ENCODE results near the gene KCNH6. TPM values are rescaled to one million over a fixed set of nuclear protein-coding genes. Genes with fewer than 3 reads are reported as not detected.

Gene KCNH6
- total RNA-seq, 1 donor from 2014 or later = not detected

GRCh38 chr17:63579633-63580032, 56.5 kb downstream of the KCNH6 start:
- Histone ChIP-seq H3K4me3 (no peak overlapping the region), H3K36me3 (peaks cover 0 to 45% of the 10 kb centered on the region in 2 donors)
- intact Hi-C loops (cut with DNase I) = no loop called here

DNA sequence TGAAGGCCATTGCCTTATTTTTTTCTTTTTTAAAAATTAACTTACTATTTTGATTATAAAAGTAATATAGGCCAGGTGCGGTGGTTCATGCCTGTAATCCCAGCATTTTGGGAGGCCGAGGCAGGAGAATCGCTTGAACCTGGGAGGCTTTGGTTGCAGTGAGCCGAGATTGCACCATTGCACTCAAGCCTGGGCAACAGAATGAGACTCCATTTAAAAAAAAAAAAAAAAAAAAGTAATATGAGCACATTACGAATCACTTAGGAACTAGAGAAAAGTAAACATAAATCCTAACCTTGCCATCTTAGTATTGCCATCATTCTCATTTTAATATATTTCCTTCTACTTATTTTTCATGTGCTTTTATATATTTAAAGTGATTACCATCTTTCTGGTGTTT, 64.6 kb downstream of the KCNH6 start:
- Histone ChIP-seq H3K4me3 (no peak overlapping the region), H3K36me3 (peaks cover 0 to 66% of the 10 kb centered on the region in 2 donors), H3K27me3 (no peaks in the 10 kb centered on the region), H3K4me1 (no peaks in the 10 kb centered on the region), H3K27ac (no peak overlapping the region), H3K9me3 (no peaks in the 10 kb centered on the region)
- intact Hi-C loops (cut with DNase I) = no loop called here
- no peak for TF ChIP-seq POLR2AphosphoS5 (IDR thresholded peaks at IDR 0.05; ENCODE audit: insufficient read depth in 1 of 2, low read depth in 1 of 2)
- TF ChIP-seq CTCF (IDR thresholded peaks at IDR 0.05) = no peak
- TF ChIP-seq POLR2A (IDR thresholded peaks at IDR 0.05) = no peak
- no peak for DNase-seq (ENCODE audit: extremely low spot score in 2 of 2)

More at GRCh38 chr17:63579633-63580032, 56.5 kb downstream of the KCNH6 start:
- Histone ChIP-seq H3K4me1 (peaks cover 8% of the 10 kb centered on the region), H3K9me3 (no peaks in the 10 kb centered on the region), H3K27me3 (no peaks in the 10 kb centered on the region), H3K27ac (no peak overlapping the region)
- DNase-seq (ENCODE audit: extremely low spot score in 2 of 2) = no peak
- TF ChIP-seq POLR2A (IDR thresholded peaks at IDR 0.05) = no peak
- TF ChIP-seq CTCF (IDR thresholded peaks at IDR 0.05) = no peak
- TF ChIP-seq POLR2AphosphoS5 (IDR thresholded peaks at IDR 0.05; ENCODE audit: insufficient read depth in 1 of 2, low read depth in 1 of 2) = no peak

DNA sequence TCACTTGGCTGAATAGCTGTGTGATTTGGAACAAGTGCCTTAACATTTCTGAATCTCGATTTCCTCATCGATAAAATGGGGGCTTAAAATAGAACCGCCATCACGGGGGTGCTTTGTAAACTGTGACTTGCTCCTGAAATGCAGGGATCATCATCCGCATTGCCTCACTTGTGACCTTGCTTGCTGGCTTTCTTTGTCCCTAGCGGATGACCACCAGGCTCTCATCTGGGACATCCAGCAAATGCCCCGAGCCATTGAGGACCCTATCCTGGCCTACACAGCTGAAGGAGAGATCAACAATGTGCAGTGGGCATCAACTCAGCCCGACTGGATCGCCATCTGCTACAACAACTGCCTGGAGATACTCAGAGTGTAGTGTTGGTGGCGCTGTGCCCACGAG, 65.6 kb downstream of the KCNH6 start:
- Histone ChIP-seq H3K9me3 (no peaks in the 10 kb centered on the region), H3K27me3 (no peaks in the 10 kb centered on the region), H3K36me3 (peaks cover 0 to 56% of the 10 kb centered on the region in 2 donors), H3K4me1 (no peaks in the 10 kb centered on the region), H3K4me3 (no peak overlapping the region), H3K27ac (no peak overlapping the region)
- TF ChIP-seq POLR2AphosphoS5 (IDR thresholded peaks at IDR 0.05; ENCODE audit: insufficient read depth in 1 of 2, low read depth in 1 of 2) (no peak), POLR2A (IDR thresholded peaks at IDR 0.05) (no peak)
- DNase-seq (ENCODE audit: extremely low spot score in 2 of 2) = no peak
- intact Hi-C loops (cut with DNase I) = no loop called here

DNA sequence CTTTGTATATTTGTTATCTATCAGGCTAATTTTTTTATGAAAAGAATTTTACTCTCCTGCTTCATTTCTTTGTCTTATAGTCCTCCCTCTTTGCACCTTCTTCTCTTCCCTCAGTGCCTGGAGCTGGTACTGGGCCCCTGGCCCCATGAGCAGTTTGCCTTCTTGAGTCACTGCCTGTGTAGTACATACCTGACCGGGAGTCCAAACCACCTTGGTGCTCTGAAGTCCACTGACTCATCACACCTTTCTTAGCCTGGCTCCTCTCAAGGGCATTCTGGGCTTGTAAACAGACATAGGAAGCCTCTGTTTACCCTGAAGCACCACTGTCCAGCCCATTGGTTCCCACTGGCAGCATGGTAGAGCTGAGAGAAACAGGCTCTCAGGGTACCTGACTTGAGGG, 66.5 kb downstream of the KCNH6 start:
- Histone ChIP-seq H3K4me3 (no peak overlapping the region), H3K36me3 (peaks cover 0 to 49% of the 10 kb centered on the region in 2 donors), H3K27me3 (no peaks in the 10 kb centered on the region), H3K4me1 (no peaks in the 10 kb centered on the region), H3K9me3 (no peaks in the 10 kb centered on the region), H3K27ac (no peak overlapping the region)
- intact Hi-C loops (cut with DNase I) = loop anchor here (10.0 kb wide), 1 partner anchor 55 kb away; no protein-coding TSS in a partner anchor
- TF ChIP-seq CTCF (IDR thresholded peaks at IDR 0.05) (no peak), POLR2AphosphoS5 (IDR thresholded peaks at IDR 0.05; ENCODE audit: insufficient read depth in 1 of 2, low read depth in 1 of 2) (no peak), POLR2A (IDR thresholded peaks at IDR 0.05) (no peak)
- DNase-seq (ENCODE audit: extremely low spot score in 2 of 2) = no peak

DNA sequence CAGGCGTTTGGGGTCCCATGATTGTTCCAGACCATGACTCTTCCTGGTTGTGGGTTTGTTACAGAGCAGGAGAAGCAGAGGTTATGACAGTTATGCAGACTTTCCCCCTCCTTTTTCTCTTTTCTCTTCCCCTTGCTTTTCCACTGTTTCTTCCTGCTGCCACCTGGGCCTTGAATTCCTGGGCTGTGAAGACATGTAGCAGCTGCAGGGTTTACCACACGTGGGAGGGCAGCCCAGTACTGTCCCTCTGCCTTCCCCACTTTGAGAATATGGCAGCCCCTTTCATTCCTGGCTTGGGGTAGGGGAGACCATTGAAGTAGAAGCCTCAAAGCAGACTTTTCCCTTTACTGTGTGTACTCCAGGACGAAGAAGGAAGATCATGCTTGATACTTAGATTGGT, 69.6 kb downstream of the KCNH6 start:
- no peak for DNase-seq (ENCODE audit: extremely low spot score in 2 of 2)
- Histone ChIP-seq H3K9me3 (no peaks in the 10 kb centered on the region), H3K27me3 (no peaks in the 10 kb centered on the region), H3K4me3 (no peak overlapping the region), H3K36me3 (peaks cover 0 to 24% of the 10 kb centered on the region in 2 donors), H3K27ac (no peak overlapping the region), H3K4me1 (no peaks in the 10 kb centered on the region)
- TF ChIP-seq POLR2AphosphoS5 (IDR thresholded peaks at IDR 0.05; ENCODE audit: insufficient read depth in 1 of 2, low read depth in 1 of 2) (no peak), POLR2A (IDR thresholded peaks at IDR 0.05) (no peak), CTCF (IDR thresholded peaks at IDR 0.05) (no peak)
- intact Hi-C loops (cut with DNase I) = loop anchor here (10.0 kb wide), 1 partner anchor 58 kb away; no protein-coding TSS in a partner anchor
